ENCODE measurements around the gene FGF1. TPM values are rescaled to one million over a fixed set of nuclear protein-coding genes. Genes with fewer than 3 reads are reported as not detected.

FGF1 gene
- total RNA-seq, 1 experiment from 2014 or later, result 3.2 TPM

DNA sequence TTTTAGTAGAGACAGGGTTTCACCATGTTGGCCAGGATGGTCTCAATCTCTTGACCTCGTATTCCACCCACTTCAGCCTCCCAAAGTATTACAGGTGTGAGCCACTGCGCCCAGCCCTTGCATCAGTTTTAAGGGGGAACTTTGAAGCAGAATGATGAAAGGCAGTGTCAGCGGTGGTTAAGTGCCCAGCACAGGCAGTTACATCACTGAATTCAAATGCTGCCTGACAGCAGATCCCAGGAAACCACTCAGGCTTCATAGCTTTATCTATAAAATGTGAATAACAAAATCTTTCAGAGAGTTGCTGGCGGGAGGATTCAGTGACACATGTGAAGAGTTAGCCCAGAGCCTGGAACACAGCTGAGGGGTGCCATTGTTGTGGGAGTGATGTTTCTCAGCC, 26.5 kb downstream of the FGF1 start:
- 0 out of 7 replicates have a peak overlapping the region, but pooled peaks of 1 of the 3 experiments have one; percentile 19 for H3K27ac Mint-ChIP-seq

More for the DNA sequence above, 26.5 kb downstream of the FGF1 start:
- H2AK5ac ChIP-seq (ENCODE audit: insufficient read length, low read length), result no peak overlapping the region
- no peaks in the 10 kb centered on the region for H3K9me3 ChIP-seq (ENCODE audit: control insufficient read depth, low read depth, low read length)
- H2BK20ac ChIP-seq (ENCODE audit: low read depth, low read length, poor library complexity, severe bottlenecking), result no peak overlapping the region
- Mint-ChIP-seq H3K27me3 (ENCODE audit: low read depth) (no peaks in the 10 kb centered on the region), H3K9me3 (no peaks in the 10 kb centered on the region), H3K36me3 (ENCODE audit: insufficient read depth in 1 of 3, low read depth in 3 of 3) (peaks cover 0 to 6% (median 4%) of the 10 kb centered on the region in 3 experiments; a peak in 2 of 7 replicates), H3K4me1 (peaks cover 12 to 26% of the 10 kb centered on the region in 2 experiments), H3K4me3 (no peak overlapping the region)
- H2AFZ ChIP-seq (ENCODE audit: low read length), result no peak overlapping the region
- H4K91ac ChIP-seq (ENCODE audit: insufficient read length, low read depth, low read length), result no peak overlapping the region
- no peaks in the 10 kb centered on the region for H3K23me2 ChIP-seq (ENCODE audit: insufficient read length, low read depth, low read length, poor library complexity, severe bottlenecking)
- H3K79me1 ChIP-seq (ENCODE audit: insufficient read depth, low read depth, low read length, poor library complexity, severe bottlenecking), result no peaks in the 10 kb centered on the region
- no peak overlapping the region for H2BK12ac ChIP-seq (ENCODE audit: insufficient read length, low read depth, low read length)
- H4K20me1 ChIP-seq (ENCODE audit: control insufficient read depth, insufficient read depth, insufficient read length), result no peaks in the 10 kb centered on the region
- no peak overlapping the region for H4K5ac ChIP-seq (ENCODE audit: insufficient read length, low read depth, low read length)
- H3K4ac ChIP-seq (ENCODE audit: low read depth, low read length), result no peak overlapping the region
- H3K27me3 ChIP-seq (ENCODE audit: insufficient read depth, low read length), result no peaks in the 10 kb centered on the region
- H3K27ac ChIP-seq (ENCODE audit: insufficient read length, low read depth, low read length), result no peak overlapping the region
- no peak overlapping the region for H3K9ac ChIP-seq (ENCODE audit: extremely low read depth, insufficient read length, low read length)
- TF ChIP-seq, protein P1, sequence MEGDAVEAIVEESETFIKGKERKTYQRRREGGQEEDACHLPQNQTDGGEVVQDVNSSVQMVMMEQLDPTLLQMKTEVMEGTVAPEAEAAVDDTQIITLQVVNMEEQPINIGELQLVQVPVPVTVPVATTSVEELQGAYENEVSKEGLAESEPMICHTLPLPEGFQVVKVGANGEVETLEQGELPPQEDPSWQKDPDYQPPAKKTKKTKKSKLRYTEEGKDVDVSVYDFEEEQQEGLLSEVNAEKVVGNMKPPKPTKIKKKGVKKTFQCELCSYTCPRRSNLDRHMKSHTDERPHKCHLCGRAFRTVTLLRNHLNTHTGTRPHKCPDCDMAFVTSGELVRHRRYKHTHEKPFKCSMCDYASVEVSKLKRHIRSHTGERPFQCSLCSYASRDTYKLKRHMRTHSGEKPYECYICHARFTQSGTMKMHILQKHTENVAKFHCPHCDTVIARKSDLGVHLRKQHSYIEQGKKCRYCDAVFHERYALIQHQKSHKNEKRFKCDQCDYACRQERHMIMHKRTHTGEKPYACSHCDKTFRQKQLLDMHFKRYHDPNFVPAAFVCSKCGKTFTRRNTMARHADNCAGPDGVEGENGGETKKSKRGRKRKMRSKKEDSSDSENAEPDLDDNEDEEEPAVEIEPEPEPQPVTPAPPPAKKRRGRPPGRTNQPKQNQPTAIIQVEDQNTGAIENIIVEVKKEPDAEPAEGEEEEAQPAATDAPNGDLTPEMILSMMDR (conservative IDR thresholded peaks at IDR 0.05), result no peak
- no CpG with 5 or more reads among the region's 4 CpGs for WGBS (ENCODE audit: extremely low coverage, insufficient read length, low lambda C conversion rate)
- no peak for DNase-seq
- no peak overlapping the region for H4K8ac ChIP-seq (replicated peaks; ENCODE audit: insufficient read length, low read depth, low read length)
- peaks cover 2% of the 10 kb centered on the region; the same call in 1 of the 2 replicates for H3K4me1 ChIP-seq (ENCODE audit: insufficient read depth, low read length)
- H2BK5ac ChIP-seq (ENCODE audit: insufficient read length, low read length), result no peak overlapping the region
- no peak overlapping the region for H3K4me2 ChIP-seq (ENCODE audit: insufficient read depth, insufficient read length, low read length)
- no peak overlapping the region for H2BK15ac ChIP-seq (ENCODE audit: low read depth, low read length)
- H3K18ac ChIP-seq (ENCODE audit: insufficient read length, low read depth, low read length), result no peak overlapping the region
- H3K56ac ChIP-seq (ENCODE audit: insufficient read length, low read depth, low read length), result no peak overlapping the region
- H3T11ph ChIP-seq (ENCODE audit: low read length), result no peak overlapping the region
- H3K14ac ChIP-seq (ENCODE audit: insufficient read depth, low read length), result no peak overlapping the region
- no peaks in the 10 kb centered on the region for H3K79me2 ChIP-seq (ENCODE audit: insufficient read depth, low read length)
- no peak overlapping the region for H3K23ac ChIP-seq (ENCODE audit: insufficient read length, low read depth, low read length)
- no peak overlapping the region for H2BK120ac ChIP-seq (ENCODE audit: low read depth, low read length, poor library complexity, severe bottlenecking)
